ENCODE results near the gene RFX7. TPM values are rescaled to one million over a fixed set of nuclear protein-coding genes. Genes with fewer than 3 reads are reported as not detected.

Gene RFX7
- total and polyA plus RNA-seq, 2 experiments from 2014 or later: 4.0 to 5.8 TPM

DNA sequence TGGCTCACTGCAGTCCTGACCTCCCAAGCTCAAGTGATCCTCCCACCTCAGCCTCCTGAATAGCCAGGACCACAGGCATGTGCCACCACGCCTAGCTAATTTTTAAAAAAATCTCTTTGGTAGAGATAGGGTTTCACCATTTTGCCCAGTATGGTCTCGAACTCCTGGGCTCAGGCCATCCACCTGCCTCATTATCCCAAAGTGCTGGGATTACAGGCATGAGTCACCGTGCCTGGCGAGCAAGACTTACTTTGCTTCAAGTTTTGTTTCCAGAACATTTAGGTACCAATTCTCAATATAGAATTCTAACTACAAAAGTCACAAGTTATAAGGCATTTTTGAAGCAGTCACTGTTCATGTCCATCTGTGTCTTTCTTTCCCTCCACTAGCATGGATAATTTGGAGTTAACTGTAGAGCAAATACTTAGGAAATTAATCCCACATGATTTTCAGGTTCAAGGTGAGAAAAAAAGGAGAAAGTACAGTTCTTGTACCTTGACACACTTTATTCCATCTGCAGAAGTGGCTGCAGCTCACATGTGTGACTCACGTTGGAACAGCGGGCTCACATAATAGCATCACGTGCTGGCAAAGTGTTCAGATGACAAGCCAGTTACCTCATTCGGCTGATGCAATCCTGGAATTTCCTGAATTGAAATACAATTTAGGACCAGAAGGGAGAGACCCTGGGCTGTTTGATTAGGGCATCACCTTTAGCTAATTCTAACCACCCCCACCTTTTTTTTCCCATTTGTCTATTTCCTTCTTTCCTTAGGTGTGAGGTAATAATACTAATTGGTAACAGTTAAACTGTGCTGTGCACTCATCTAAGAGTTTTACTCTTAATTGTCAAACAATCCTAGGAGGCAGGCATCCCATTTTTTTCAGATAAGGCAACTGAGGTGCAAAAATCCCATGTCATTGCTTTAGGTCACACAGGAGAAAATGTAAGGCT is 203.3 kb downstream of the RFX7 start:
- Histone ChIP-seq H3K4me3 (no peak overlapping the region), H3K27me3 (replicated peaks; ENCODE audit: insufficient read depth) (no peaks in the 10 kb centered on the region), H3K27ac (peak overlapping the region; percentile 76), H3K4me2 (ENCODE audit: unreplicated experiment) (peak overlapping the region; percentile 35), H3K36me3 (ENCODE audit: low read depth) (no peaks in the 10 kb centered on the region), H3F3A (ENCODE audit: insufficient read depth) (peaks cover 16% of the 10 kb centered on the region), H3K79me2 (ENCODE audit: insufficient read depth) (no peaks in the 10 kb centered on the region), H2AFZ (peak overlapping the region; percentile 59), H3K9me3 (ENCODE audit: low read depth) (no peaks in the 10 kb centered on the region), H3K4me1 (ENCODE audit: insufficient read depth) (peaks cover 46% of the 10 kb centered on the region), H3K9ac (peak overlapping the region; percentile 44), H3K9me2 (ENCODE audit: insufficient read depth) (no peaks in the 10 kb centered on the region), H4K20me1 (ENCODE audit: insufficient read depth) (no peaks in the 10 kb centered on the region)
- WGBS, 2 experiments (ENCODE audit: low coverage in 1 of 2, low lambda C conversion rate in 2 of 2, missing lambda C conversion rate in 2 of 2): 27 to 30% methylated on average over 8 of the region's 8 CpGs
- TF ChIP-seq EZH2phosphoT487 (IDR thresholded peaks at IDR 0.05; ENCODE audit: insufficient read depth, low read depth) (no peak), EZH2 (IDR thresholded peaks at IDR 0.05; ENCODE audit: insufficient read depth, poor library complexity, severe bottlenecking) (no peak)
- DNase-seq: peak; percentile 98
- in situ Hi-C loops (cut with MboI): no loop called here

DNA sequence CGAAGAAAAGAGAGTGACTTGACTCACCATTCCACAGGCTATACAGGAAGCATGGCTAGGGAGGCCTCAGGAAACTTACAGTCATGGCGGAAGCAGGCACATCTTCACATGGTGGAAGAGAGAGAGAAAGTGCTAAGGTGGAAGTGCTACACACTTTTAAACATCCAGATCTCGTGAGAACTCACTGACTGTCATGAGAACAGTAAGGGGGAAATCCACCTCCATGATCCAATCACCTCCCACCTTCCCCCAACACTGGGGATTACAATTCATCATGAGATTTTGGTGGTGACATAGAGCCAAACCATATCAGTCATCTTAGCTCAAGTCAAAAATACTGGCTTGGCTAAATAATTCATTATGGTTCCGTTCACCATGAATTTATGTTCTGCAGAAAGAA is 205.0 kb downstream of the RFX7 start:
- H3K9me3 ChIP-seq (ENCODE audit: low read depth): no peaks in the 10 kb centered on the region
- no peak overlapping the region for H3K4me2 ChIP-seq (ENCODE audit: unreplicated experiment)
- no peaks in the 10 kb centered on the region for H3K9me2 ChIP-seq (ENCODE audit: insufficient read depth)
- in situ Hi-C loops (cut with MboI): no loop called here
- H3K4me3 ChIP-seq: no peak overlapping the region
- peaks cover 13% of the 10 kb centered on the region for H3F3A ChIP-seq (ENCODE audit: insufficient read depth)
- H3K4me1 ChIP-seq (ENCODE audit: insufficient read depth): peaks cover 39% of the 10 kb centered on the region
- H3K36me3 ChIP-seq (ENCODE audit: low read depth): no peaks in the 10 kb centered on the region
- H3K27me3 ChIP-seq (replicated peaks; ENCODE audit: insufficient read depth): no peaks in the 10 kb centered on the region
- 92 to 95% methylated on average over 4 of the region's 4 CpGs for WGBS, 2 experiments (ENCODE audit: low coverage in 1 of 2, low lambda C conversion rate in 2 of 2, missing lambda C conversion rate in 2 of 2)
- 0 out of 2 replicates have a peak overlapping the region, but pooled peaks have one; percentile 63 for H2AFZ ChIP-seq
- TF ChIP-seq EZH2 (IDR thresholded peaks at IDR 0.05; ENCODE audit: insufficient read depth, poor library complexity, severe bottlenecking) (no peak), EZH2phosphoT487 (IDR thresholded peaks at IDR 0.05; ENCODE audit: insufficient read depth, low read depth) (no peak)
- H3K9ac ChIP-seq: no peak overlapping the region
- DNase-seq: no peak
- H3K79me2 ChIP-seq (ENCODE audit: insufficient read depth): no peaks in the 10 kb centered on the region
- H3K27ac ChIP-seq: peak overlapping the region; percentile 51
- H4K20me1 ChIP-seq (ENCODE audit: insufficient read depth): no peaks in the 10 kb centered on the region

DNA sequence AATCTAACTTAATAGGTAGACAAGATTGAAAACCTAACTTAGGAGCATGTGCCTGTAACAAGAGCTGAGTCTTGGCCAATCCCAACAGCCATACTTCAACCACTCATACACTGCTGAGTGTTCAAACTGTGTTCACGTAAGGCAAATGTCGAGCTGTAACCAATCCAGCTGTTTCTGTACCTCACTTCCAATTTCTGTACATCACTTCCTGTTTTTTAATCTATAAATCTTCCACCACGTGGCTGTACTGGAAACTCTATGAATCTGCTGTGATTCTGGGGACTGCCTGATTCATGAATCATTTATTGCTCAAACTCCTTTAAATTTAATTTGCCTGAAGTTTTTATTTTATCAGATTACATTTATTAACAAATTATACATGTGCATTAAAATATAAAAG is 205.7 kb downstream of the RFX7 start:
- Histone ChIP-seq H3F3A (ENCODE audit: insufficient read depth) (peaks cover 13% of the 10 kb centered on the region), H3K36me3 (ENCODE audit: low read depth) (no peaks in the 10 kb centered on the region), H3K4me3 (no peak overlapping the region), H2AFZ (peak overlapping the region; percentile 63), H3K79me2 (ENCODE audit: insufficient read depth) (no peaks in the 10 kb centered on the region), H3K27me3 (replicated peaks; ENCODE audit: insufficient read depth) (no peaks in the 10 kb centered on the region), H3K27ac (peak overlapping the region; percentile 51), H3K9me2 (ENCODE audit: insufficient read depth) (no peaks in the 10 kb centered on the region), H3K9me3 (ENCODE audit: low read depth) (no peaks in the 10 kb centered on the region), H3K4me1 (ENCODE audit: insufficient read depth) (peaks cover 39% of the 10 kb centered on the region), H3K9ac (no peak overlapping the region), H4K20me1 (ENCODE audit: insufficient read depth) (no peaks in the 10 kb centered on the region), H3K4me2 (ENCODE audit: unreplicated experiment) (no peak overlapping the region)
- TF ChIP-seq EZH2phosphoT487 (IDR thresholded peaks at IDR 0.05; ENCODE audit: insufficient read depth, low read depth) (no peak), EZH2 (IDR thresholded peaks at IDR 0.05; ENCODE audit: insufficient read depth, poor library complexity, severe bottlenecking) (no peak)
- peak; percentile 70 for DNase-seq
- in situ Hi-C loops (cut with MboI): no loop called here
- 29 to 32% methylated on average over 3 of the region's 3 CpGs for WGBS, 2 experiments (ENCODE audit: low coverage in 1 of 2, low lambda C conversion rate in 2 of 2, missing lambda C conversion rate in 2 of 2)

Small RNAs within 50 kb of the gene (small RNA-seq; reads per million reads assigned to genes)
- gene CD24P2 (ENCODE audit: low read depth, low replicate concordance) (not detected), gene RNU6-1287P (ENCODE audit: low read depth, low replicate concordance) (not detected)

Other genes starting within 250 kb of the RFX7 start
- 3.7 and 4.3 TPM in 2 replicates for gene TEX9, start 121.5 kb upstream of the RFX7 start, total RNA-seq (2014; rRNA removed; shearing (Covaris generic))
- 3.5 and 3.6 TPM in 2 replicates for gene TEX9, start 121.5 kb upstream of the RFX7 start, polyA plus RNA-seq (2016; fragmentation: Nextera tagmentation; extraction: Ambion mirVana)
- 1.4 and 2.9 TPM in 2 replicates for gene MNS1, start 221.3 kb upstream of the RFX7 start, total RNA-seq (2014; rRNA removed; shearing (Covaris generic))
- 3.6 and 4.2 TPM in 2 replicates for gene MNS1, start 221.3 kb upstream of the RFX7 start, polyA plus RNA-seq (2016; fragmentation: Nextera tagmentation; extraction: Ambion mirVana)